Activated CD4-positive, alpha-beta memory T cell treated with anti-CD3 and anti-CD28 coated beads, Interleukin-2, amount 10 ng/mL, durations not matched to agents 7 days and 5 days (primary cell): ENCODE measurements around the gene OTOS. TPM values are rescaled to one million over a fixed set of nuclear protein-coding genes. Genes with fewer than 3 reads are reported as not detected.

Experiments
- CTCF ChIA-PET: fragments of 350-600 bp; sonication (Branson Sonifier 250); formaldehyde crosslinking; loops from one replicate; lab custom pipeline; 2021; ENCODE audit warnings: antibody characterized with exemption, inconsistent platforms; lab: Charles Lee
- POLR2A ChIA-PET: fragments of 350-600 bp; sonication (Branson Sonifier 250); formaldehyde crosslinking; loops from one replicate; lab custom pipeline; 2021; ENCODE audit warnings: antibody characterized with exemption; lab: Charles Lee
- DNase-seq: peaks from one replicate; pipeline ENCODE4 v3.0.0-alpha.2; 2020
- H3K27ac Mint-ChIP-seq: one replicate; pipeline ENCODE4 v1.8.0; 2021; ENCODE audit warnings: mild to moderate bottlenecking, mixed read lengths
- H3K27me3 Mint-ChIP-seq: one replicate; pipeline ENCODE4 v1.8.0; 2021; ENCODE audit warnings: mixed read lengths
- H3K36me3 Mint-ChIP-seq: one replicate; pipeline ENCODE4 v1.8.0; 2021; ENCODE audit warnings: low read depth, mixed read lengths
- H3K4me1 Mint-ChIP-seq: one replicate; pipeline ENCODE4 v1.8.0; 2021; ENCODE audit warnings: mixed read lengths
- H3K4me3 Mint-ChIP-seq: one replicate; pipeline ENCODE4 v1.8.0; 2021; ENCODE audit warnings: mild to moderate bottlenecking, mixed read lengths
- H3K9me3 Mint-ChIP-seq: one replicate; pipeline ENCODE4 v1.8.0; 2021; ENCODE audit warnings: mixed read lengths
- total RNA-seq, 2 experiments: library from RNA; stranded (reverse); gene quantifications; one replicate each; pipeline ENCODE4 v1.2.3, GENCODE V29; 2021

Gene OTOS
- total RNA-seq, 2 experiments from 2014 or later: not detected

GRCh38 chr2:240136013-240136670 is 4.3 kb downstream of the OTOS start, which contains the start of gene COPS9:
TSS of gene COPS9 (minus strand) at chr2:240136305. CDS start at chr2:240136284, 21 bp downstream.
- H3K27ac Mint-ChIP-seq: peak within 1 kb of the TSS; percentile 70
- peaks cover 28% of the 10 kb centered on the region for H3K36me3 Mint-ChIP-seq
- H3K4me3 Mint-ChIP-seq: peak within 1 kb of the TSS; percentile 90
- ChIA-PET CTCF (no interaction called here), POLR2A (interaction anchor here (0.9 kb wide), 1 partner anchor 8 kb away, joined by 3 read pairs; no protein-coding TSS in a partner anchor)
- peak; percentile 89 for DNase-seq
- H3K9me3 Mint-ChIP-seq: no peaks in the 10 kb centered on the region
- H3K27me3 Mint-ChIP-seq: no peaks in the 10 kb centered on the region
- peaks cover 32% of the 10 kb centered on the region for H3K4me1 Mint-ChIP-seq

DNA sequence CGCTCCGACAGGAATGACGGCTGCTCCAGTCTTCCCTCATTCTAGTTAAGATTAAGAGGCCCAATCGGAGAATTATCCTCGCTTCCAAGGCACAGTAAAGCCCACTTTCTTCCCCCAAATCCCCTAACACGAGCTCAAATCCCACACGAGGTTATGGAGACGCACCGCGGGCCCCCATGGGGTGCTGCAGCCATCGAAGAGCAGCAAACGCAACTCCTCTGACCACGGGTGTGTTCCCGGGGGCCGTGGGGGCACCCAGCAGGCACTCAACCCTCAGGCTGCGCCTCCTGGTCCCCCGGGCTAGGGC is 4.8 kb downstream of the OTOS start:
- H3K27ac Mint-ChIP-seq: peak overlapping the region; percentile 67
- no peaks in the 10 kb centered on the region for H3K9me3 Mint-ChIP-seq
- POLR2A ChIA-PET: interaction anchor here (0.9 to 1.2 kb wide), 3 partner anchors 8 to 110 kb away, joined by 3 read pairs; partner anchors contain the start of gene NDUFA10
- H3K4me1 Mint-ChIP-seq: peaks cover 32% of the 10 kb centered on the region
- no peaks in the 10 kb centered on the region for H3K27me3 Mint-ChIP-seq
- DNase-seq: no peak
- CTCF ChIA-PET: no interaction called here
- H3K36me3 Mint-ChIP-seq: peaks cover 32% of the 10 kb centered on the region
- H3K4me3 Mint-ChIP-seq: peak overlapping the region; percentile 90

- H3K36me3 Mint-ChIP-seq: peaks cover 38% of the 10 kb centered on the region
- ChIA-PET CTCF (no interaction called here), POLR2A (interaction anchor here (0.9 to 1.2 kb wide), 3 partner anchors 9 to 110 kb away, joined by 3 read pairs; partner anchors contain the start of gene NDUFA10)
- H3K4me3 Mint-ChIP-seq: peak overlapping the region; percentile 90
- H3K27ac Mint-ChIP-seq: peak overlapping the region; percentile 67
- H3K4me1 Mint-ChIP-seq: peaks cover 32% of the 10 kb centered on the region
- H3K27me3 Mint-ChIP-seq: no peaks in the 10 kb centered on the region
- no peaks in the 10 kb centered on the region for H3K9me3 Mint-ChIP-seq
- no peak for DNase-seq
These were observed 5.4 kb downstream of the OTOS start for GRCh38 chr2:240134956-240135520.

DNA sequence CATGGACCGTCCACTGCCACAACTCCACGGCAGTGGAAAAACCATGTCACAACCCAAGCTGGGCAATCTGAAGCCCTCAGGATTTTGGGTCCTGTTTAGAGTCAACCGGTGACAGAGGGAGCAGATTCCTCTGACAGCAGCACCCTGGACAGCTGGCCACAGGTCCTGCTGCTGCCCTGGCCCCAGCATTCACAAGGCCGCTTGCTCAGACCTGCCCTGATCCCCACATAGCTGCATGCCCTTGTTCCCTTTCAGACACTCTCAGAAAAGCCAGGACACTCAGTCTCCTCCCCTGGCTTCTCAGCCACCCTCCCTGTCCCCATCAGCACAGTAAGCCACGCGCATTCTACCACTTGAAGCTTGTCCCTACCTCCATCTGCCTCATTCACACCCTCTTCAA is 6.0 kb downstream of the OTOS start:
- peaks cover 43% of the 10 kb centered on the region for H3K36me3 Mint-ChIP-seq
- CTCF ChIA-PET: no interaction called here
- H3K4me3 Mint-ChIP-seq: peak overlapping the region; percentile 90
- no peak overlapping the region for H3K27ac Mint-ChIP-seq
- no peaks in the 10 kb centered on the region for H3K27me3 Mint-ChIP-seq
- POLR2A ChIA-PET: interaction anchor here (1.1 to 1.2 kb wide), 2 partner anchors 12 to 109 kb away, joined by 3 read pairs; partner anchors contain the start of gene NDUFA10
- DNase-seq: no peak
- peaks cover 32% of the 10 kb centered on the region for H3K4me1 Mint-ChIP-seq
- H3K9me3 Mint-ChIP-seq: no peaks in the 10 kb centered on the region

DNA sequence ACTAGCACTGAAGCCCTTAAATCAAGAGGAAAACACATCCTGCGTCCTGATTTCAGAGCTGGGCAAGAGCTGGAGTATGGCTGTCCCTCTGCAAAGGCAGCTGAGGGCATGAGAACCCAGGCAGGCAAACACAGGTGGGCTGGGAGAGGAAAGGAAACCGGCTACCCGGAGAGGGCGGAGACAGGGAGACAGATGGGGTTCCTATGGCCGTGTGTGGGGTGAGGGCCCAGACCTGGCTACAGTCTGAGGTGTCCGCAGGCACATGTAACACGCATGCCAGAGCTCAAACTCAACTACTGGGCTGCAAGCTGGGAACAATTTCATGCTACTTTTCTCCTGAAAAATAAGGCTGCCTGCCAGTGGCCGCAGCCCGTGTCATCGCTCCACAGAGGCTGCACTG is 7.1 kb downstream of the OTOS start:
- no peak for DNase-seq
- no peaks in the 10 kb centered on the region for H3K27me3 Mint-ChIP-seq
- H3K27ac Mint-ChIP-seq: no peak overlapping the region
- H3K4me3 Mint-ChIP-seq: no peak overlapping the region
- POLR2A ChIA-PET: no interaction called here
- peaks cover 32% of the 10 kb centered on the region for H3K4me1 Mint-ChIP-seq
- no peaks in the 10 kb centered on the region for H3K9me3 Mint-ChIP-seq
- H3K36me3 Mint-ChIP-seq: peaks cover 47% of the 10 kb centered on the region
- CTCF ChIA-PET: no interaction called here

GRCh38 chr2:240132651-240132980 is 7.8 kb downstream of the OTOS start:
- ChIA-PET CTCF (no interaction called here), POLR2A (no interaction called here)
- peaks cover 55% of the 10 kb centered on the region for H3K36me3 Mint-ChIP-seq
- no peak for DNase-seq
- H3K4me1 Mint-ChIP-seq: peaks cover 32% of the 10 kb centered on the region
- H3K4me3 Mint-ChIP-seq: no peak overlapping the region
- H3K9me3 Mint-ChIP-seq: no peaks in the 10 kb centered on the region
- no peaks in the 10 kb centered on the region for H3K27me3 Mint-ChIP-seq
- H3K27ac Mint-ChIP-seq: no peak overlapping the region

- Mint-ChIP-seq H3K4me1 (peaks cover 30% of the 10 kb centered on the region), H3K4me3 (no peak overlapping the region), H3K27me3 (no peaks in the 10 kb centered on the region), H3K27ac (no peak overlapping the region), H3K36me3 (peaks cover 56% of the 10 kb centered on the region), H3K9me3 (no peaks in the 10 kb centered on the region)
- CTCF ChIA-PET: no interaction called here
- POLR2A ChIA-PET: no interaction called here
- no peak for DNase-seq
These were observed 8.4 kb downstream of the OTOS start for GRCh38 chr2:240131941-240132650.

DNA sequence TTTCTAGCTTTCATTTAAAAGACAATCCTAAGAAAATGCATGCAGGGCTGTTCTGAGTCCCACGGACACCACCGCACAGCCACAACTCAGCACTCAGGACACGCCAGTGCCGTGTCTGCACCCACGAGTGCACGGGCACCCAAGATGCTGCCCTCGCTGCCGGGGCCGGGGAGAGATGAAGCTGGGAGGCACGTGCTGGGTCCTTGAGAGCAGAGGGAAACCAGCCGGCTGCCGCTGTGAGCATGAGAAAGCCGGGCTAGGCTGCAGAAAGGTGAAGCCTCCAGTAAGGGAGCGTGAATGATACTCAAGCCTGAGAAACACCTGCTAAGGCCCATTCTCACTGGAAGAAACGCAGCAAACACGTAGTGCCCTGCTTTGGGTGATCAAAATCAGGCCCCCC is 9.2 kb downstream of the OTOS start:
- CTCF ChIA-PET: no interaction called here

DNA sequence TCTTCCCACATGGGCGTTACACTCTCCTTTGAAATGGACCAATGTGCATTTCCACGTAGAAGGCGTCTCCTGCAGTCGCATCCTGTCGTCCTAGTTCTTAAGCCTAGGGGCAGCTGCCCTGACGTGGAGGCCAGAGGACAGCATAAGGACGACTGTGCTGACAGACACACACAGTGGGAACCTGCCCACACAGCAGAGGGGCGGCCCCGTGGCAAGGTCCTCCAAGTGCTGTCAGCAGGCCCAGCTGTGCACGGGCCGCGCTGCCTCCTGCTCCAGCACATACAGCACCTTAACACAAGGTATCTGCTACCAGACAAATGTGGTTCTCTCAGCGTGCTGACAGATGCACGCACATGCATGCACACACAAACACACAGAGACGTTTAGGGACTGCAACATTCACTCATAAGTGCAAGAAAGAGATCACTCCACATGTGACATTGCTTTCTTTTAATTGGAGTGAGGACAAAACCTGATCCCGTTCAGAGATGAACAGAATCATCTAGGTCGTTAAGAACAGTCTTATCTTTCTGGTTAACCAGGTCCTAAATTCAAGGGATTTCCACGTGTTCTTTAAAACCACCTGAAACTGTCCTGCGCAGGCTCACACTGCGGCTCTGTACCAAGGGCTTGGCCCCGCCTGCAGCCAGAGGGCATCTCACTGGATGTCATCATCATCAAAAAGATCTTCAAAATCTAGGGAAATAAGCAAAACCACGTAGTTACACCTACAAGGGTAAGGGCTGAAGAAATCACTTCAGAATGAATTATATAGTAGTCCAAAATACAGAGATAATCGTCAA is 9.9 kb downstream of the OTOS start:
- ChIA-PET CTCF (no interaction called here), POLR2A (no interaction called here)
- Mint-ChIP-seq H3K9me3 (no peaks in the 10 kb centered on the region), H3K27ac (no peak overlapping the region), H3K27me3 (no peaks in the 10 kb centered on the region), H3K36me3 (peaks cover 55% of the 10 kb centered on the region), H3K4me3 (no peak overlapping the region), H3K4me1 (peaks cover 21% of the 10 kb centered on the region)
- DNase-seq: no peak

More for the DNA sequence above, 9.2 kb downstream of the OTOS start:
- H3K4me1 Mint-ChIP-seq: peaks cover 24% of the 10 kb centered on the region
- no peaks in the 10 kb centered on the region for H3K27me3 Mint-ChIP-seq
- peaks cover 56% of the 10 kb centered on the region for H3K36me3 Mint-ChIP-seq
- H3K4me3 Mint-ChIP-seq: no peak overlapping the region
- no peak overlapping the region for H3K27ac Mint-ChIP-seq
- POLR2A ChIA-PET: no interaction called here
- no peak for DNase-seq
- H3K9me3 Mint-ChIP-seq: no peaks in the 10 kb centered on the region

DNA sequence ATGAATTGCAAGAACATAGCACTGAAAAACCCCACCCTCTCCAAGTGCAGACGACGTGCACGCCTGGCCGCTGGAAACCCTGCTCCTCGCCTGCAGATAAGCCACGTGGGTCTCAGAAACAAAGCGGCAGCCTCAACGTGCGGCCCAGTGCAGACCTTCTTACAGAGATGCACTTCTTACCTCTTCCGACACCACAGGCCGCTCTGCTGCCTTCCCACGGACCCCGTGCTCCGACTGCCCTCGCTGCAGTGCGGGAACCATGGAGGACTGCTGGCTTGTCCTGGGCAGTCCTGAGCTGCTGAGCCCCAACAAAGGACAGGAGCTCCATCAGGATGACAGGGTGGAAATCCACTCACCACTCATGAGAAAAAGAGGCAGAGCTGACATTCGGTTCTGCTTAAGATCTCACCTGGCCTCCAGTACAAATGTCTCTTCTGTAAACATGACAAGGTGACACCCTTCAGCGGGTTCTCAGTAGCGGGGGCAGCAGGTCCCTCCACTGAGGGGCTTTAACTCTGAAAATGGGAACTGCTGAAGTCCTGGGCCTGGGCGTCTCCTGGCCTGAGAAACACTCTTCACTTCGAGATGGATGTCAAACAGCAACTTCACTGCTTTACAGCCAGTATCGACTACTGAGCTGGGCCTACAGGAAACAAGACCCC is 10.6 kb downstream of the OTOS start:
- Mint-ChIP-seq H3K4me1 (peaks cover 14% of the 10 kb centered on the region), H3K27me3 (no peaks in the 10 kb centered on the region), H3K4me3 (no peak overlapping the region), H3K36me3 (peaks cover 51% of the 10 kb centered on the region), H3K9me3 (no peaks in the 10 kb centered on the region), H3K27ac (no peak overlapping the region)
- DNase-seq: no peak
- CTCF ChIA-PET: no interaction called here
- POLR2A ChIA-PET: no interaction called here

DNA sequence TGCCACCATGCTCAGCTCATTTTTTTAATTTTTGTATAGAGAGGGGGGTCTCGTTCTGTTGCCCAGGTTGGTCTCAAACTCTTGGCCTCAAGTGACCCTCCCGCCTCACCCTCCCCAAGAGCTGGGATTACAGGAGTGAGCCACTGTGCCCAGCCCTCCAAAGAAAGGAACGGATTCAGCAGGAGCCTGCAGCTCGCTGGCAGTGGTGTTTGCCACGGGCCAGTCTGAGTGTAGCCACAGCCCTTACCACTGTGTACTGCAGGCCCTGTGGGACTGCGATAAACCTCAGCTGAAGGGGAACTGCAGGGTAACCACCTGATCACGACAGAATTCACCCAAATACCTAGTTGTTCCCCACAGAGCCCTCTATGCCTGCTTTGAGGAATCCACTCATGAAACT is 11.1 kb downstream of the OTOS start:
- CTCF ChIA-PET: interaction anchor here (1.2 kb wide), 1 partner anchor 14 kb away, joined by 3 read pairs; no protein-coding TSS in a partner anchor
- Mint-ChIP-seq H3K27me3 (no peaks in the 10 kb centered on the region), H3K4me3 (no peak overlapping the region), H3K4me1 (peaks cover 9% of the 10 kb centered on the region), H3K27ac (no peak overlapping the region), H3K36me3 (peaks cover 51% of the 10 kb centered on the region), H3K9me3 (no peaks in the 10 kb centered on the region)
- DNase-seq: no peak
- POLR2A ChIA-PET: no interaction called here

GRCh38 chr2:240128608-240129145 is 11.8 kb downstream of the OTOS start:
- ChIA-PET POLR2A (no interaction called here), CTCF (interaction anchor here (1.2 kb wide), 1 partner anchor 14 kb away, joined by 3 read pairs; no protein-coding TSS in a partner anchor)
- Mint-ChIP-seq H3K9me3 (no peaks in the 10 kb centered on the region), H3K27ac (no peak overlapping the region), H3K36me3 (peaks cover 48% of the 10 kb centered on the region), H3K27me3 (no peaks in the 10 kb centered on the region), H3K4me1 (peaks cover 3% of the 10 kb centered on the region), H3K4me3 (no peak overlapping the region)
- no peak for DNase-seq
